Esophagus squamous epithelium (tissue), 5 donors: Measurements from ENCODE around the gene PADI2. TPM values are rescaled to one million over a fixed set of nuclear protein-coding genes. Genes with fewer than 3 reads are reported as not detected.

Source experiments
- DNase-seq: peaks from one replicate; lab custom pipeline; 2025; lab: John Stamatoyannopoulos, UW
- H3K27ac ChIP-seq, 4 donors: fragments of 200-600 bp; sonication (generic); one replicate each; pipeline ENCODE4 v1.5.1; 2016 to 2019; ENCODE audit warnings: mild to moderate bottlenecking in 1 of 4
- H3K27me3 ChIP-seq, 4 donors: fragments of 200-600 bp; sonication (generic); 1 replicate in 3 of 4; 2 replicates in 1 of 4; pipeline versions ENCODE4 v1.5.1 to v1.6.0; 2017 to 2021; ENCODE audit warnings: antibody characterized with exemption in 1 of 4
- H3K36me3 ChIP-seq, 3 donors: fragments of 200-600 bp; sonication (generic); one replicate each; pipeline ENCODE4 v1.5.1; 2016 to 2019
- H3K4me1 ChIP-seq, 3 donors: fragments of 200-600 bp; sonication (generic); one replicate each; pipeline ENCODE4 v1.5.1; 2017 to 2019
- H3K4me3 ChIP-seq, 4 donors: fragments of 200-600 bp; sonication (generic); 1 replicate in 3 of 4; 2 replicates in 1 of 4; pipeline ENCODE4 v1.5.1; 2016 to 2019; ENCODE audit warnings: mild to moderate bottlenecking in 2 of 4, moderate library complexity in 1 of 4
- H3K9me3 ChIP-seq, 3 donors: fragments of 200-600 bp; sonication (generic); one replicate each; pipeline ENCODE4 v1.5.1; 2016 to 2019
- POLR2A ChIP-seq, 4 donors: fragments of 450-650 bp; IDR thresholded peaks; one replicate each; pipeline ENCODE4 v1.6.1; 2017; ENCODE audit warnings: antibody characterized with exemption in 4 of 4, mild to moderate bottlenecking in 4 of 4, moderate library complexity in 3 of 4
- WGBS, 2 donors: methylation state at CpG; one replicate each; pipeline ENCODE4 v1.1.5; 2018; 5-methylcytosine and 5-hydroxymethylcytosine counted together
- intact Hi-C: fragments of 100-400 bp; cut with DNase I; formaldehyde crosslinking; loops from one replicate; pipeline ENCODE4 v1.15.0; 2022
- total RNA-seq, 4 donors: library from RNA; depleted of rRNA; stranded (reverse); fragments of >200 nt; gene quantifications; one replicate each; pipeline ENCODE4 v1.1.0, GENCODE V29; 2016
- TF ChIP-seq, protein P1 (sequence below), 6 experiments: fragments of 450-650 bp in 4 of 6; fragments of 200-600 bp in 2 of 6; sonication (generic) in 2 of 6; IDR thresholded peaks; one replicate each; pipeline ENCODE4 v1.5.1; 2016 to 2019; ENCODE audit warnings: antibody characterized with exemption in 6 of 6, mild to moderate bottlenecking in 4 of 6, moderate library complexity in 4 of 6
- donor health status: DM: yes; HTN: yes; CAD: no.

The PADI2 gene
- total RNA-seq, 4 donors from 2014 or later: 0.57 to 2.1 (median 1.1) TPM

- H3K4me1 ChIP-seq: no peaks in the 10 kb centered on the region
- no peaks in the 10 kb centered on the region for H3K27me3 ChIP-seq
- H3K9me3 ChIP-seq: peaks cover 0 to 10% (median 5%) of the 10 kb centered on the region in 3 donors
- intact Hi-C loops: loop anchor here (10.0 kb wide), 1 partner anchor 175 kb away; the partner anchor contains the start of gene PADI3
- H3K27ac ChIP-seq: no peak overlapping the region
- WGBS, 2 donors: 74 to 96% methylated on average over 2 to 4 of the region's 6 CpGs
- H3K4me3 ChIP-seq: no peak overlapping the region
- no peaks in the 10 kb centered on the region for H3K36me3 ChIP-seq
- no peak for DNase-seq
- TF ChIP-seq, protein P1, sequence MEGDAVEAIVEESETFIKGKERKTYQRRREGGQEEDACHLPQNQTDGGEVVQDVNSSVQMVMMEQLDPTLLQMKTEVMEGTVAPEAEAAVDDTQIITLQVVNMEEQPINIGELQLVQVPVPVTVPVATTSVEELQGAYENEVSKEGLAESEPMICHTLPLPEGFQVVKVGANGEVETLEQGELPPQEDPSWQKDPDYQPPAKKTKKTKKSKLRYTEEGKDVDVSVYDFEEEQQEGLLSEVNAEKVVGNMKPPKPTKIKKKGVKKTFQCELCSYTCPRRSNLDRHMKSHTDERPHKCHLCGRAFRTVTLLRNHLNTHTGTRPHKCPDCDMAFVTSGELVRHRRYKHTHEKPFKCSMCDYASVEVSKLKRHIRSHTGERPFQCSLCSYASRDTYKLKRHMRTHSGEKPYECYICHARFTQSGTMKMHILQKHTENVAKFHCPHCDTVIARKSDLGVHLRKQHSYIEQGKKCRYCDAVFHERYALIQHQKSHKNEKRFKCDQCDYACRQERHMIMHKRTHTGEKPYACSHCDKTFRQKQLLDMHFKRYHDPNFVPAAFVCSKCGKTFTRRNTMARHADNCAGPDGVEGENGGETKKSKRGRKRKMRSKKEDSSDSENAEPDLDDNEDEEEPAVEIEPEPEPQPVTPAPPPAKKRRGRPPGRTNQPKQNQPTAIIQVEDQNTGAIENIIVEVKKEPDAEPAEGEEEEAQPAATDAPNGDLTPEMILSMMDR (IDR thresholded peaks at IDR 0.05): no peak
- TF ChIP-seq POLR2A (IDR thresholded peaks at IDR 0.05): no peak
These were observed 49.6 kb downstream of the PADI2 start for GRCh38 chr1:17069452-17070162.

DNA sequence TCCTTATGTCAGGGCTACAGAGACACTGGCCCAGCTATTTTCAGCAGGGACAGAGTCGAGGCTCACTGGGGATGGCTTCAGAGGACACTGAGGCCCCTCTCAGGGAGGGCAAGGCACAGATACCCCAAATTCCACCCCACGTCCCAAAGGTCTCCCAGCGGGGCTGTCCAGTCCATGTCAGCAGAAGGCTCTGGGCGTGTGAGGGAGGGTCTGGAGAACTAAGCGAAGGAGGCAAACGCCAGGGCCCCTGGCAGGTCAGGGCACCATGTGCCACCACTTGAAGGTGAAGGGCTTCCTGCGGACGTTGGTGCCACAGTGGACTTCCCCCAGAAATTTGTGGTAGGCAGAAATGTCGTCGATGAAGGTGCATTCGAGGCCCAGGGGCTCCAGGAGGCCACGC lies 50.5 kb downstream of the PADI2 start:
- WGBS, 2 donors: 74% methylated on average over 8 of the region's 12 CpGs; no CpG with 5 or more reads in 1 of the 2 donors

GRCh38 chr1:17067465-17068240 lies 51.6 kb downstream of the PADI2 start:
- Histone ChIP-seq H3K27me3 (no peaks in the 10 kb centered on the region), H3K27ac (no peak overlapping the region), H3K4me1 (peaks cover 0 to 4% (median 0%) of the 10 kb centered on the region in 3 donors), H3K9me3 (peaks cover 0 to 10% (median 5%) of the 10 kb centered on the region in 3 donors), H3K4me3 (no peak overlapping the region), H3K36me3 (no peaks in the 10 kb centered on the region)
- 61 to 74% methylated on average over 8 to 10 of the region's 10 CpGs for WGBS, 2 donors
- TF ChIP-seq, protein P1 (IDR thresholded peaks at IDR 0.05): no peak
- TF ChIP-seq POLR2A (IDR thresholded peaks at IDR 0.05): no peak
- intact Hi-C loops: loop anchor here (10.0 kb wide), 1 partner anchor 177 kb away; the partner anchor contains the start of gene PADI3
- no peak for DNase-seq

More for the DNA sequence above, 50.5 kb downstream of the PADI2 start:
- Histone ChIP-seq H3K36me3 (no peaks in the 10 kb centered on the region), H3K4me3 (no peak overlapping the region), H3K27me3 (no peaks in the 10 kb centered on the region), H3K9me3 (peaks cover 0 to 10% (median 5%) of the 10 kb centered on the region in 3 donors), H3K27ac (no peak overlapping the region), H3K4me1 (peaks cover 0 to 4% (median 0%) of the 10 kb centered on the region in 3 donors)
- intact Hi-C loops: loop anchor here (10.0 kb wide), 1 partner anchor 176 kb away; the partner anchor contains the start of gene PADI3
- TF ChIP-seq, protein P1 (IDR thresholded peaks at IDR 0.05): no peak
- no peak for TF ChIP-seq POLR2A (IDR thresholded peaks at IDR 0.05)
- DNase-seq: no peak

DNA sequence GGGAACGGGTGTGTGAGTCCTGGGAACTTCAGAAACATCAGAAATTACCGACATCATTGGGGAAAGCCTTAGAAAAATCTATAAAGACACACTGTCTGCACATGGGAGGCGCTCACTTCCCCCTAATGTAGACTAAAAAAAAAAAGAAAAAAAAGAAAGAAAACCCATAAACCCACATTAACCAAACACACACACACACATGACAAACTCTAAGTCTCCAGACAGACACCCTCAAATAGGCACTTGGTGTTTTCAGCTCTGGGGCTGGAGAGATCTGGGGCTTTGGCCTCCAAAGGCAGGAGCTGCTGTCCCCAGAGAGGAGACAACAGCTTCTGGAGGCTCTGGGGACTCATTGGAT lies 52.2 kb downstream of the PADI2 start:
- no peaks in the 10 kb centered on the region for H3K27me3 ChIP-seq
- H3K4me1 ChIP-seq: peaks cover 0 to 4% (median 0%) of the 10 kb centered on the region in 3 donors
- H3K27ac ChIP-seq: no peak overlapping the region
- no peak overlapping the region for H3K4me3 ChIP-seq
- H3K36me3 ChIP-seq: no peaks in the 10 kb centered on the region
- intact Hi-C loops: loop anchor here (10.0 kb wide), 1 partner anchor 178 kb away; the partner anchor contains the start of gene PADI3
- DNase-seq: no peak
- 62 to 74% methylated on average over 3 of the region's 3 CpGs for WGBS, 2 donors
- no peak for TF ChIP-seq POLR2A (IDR thresholded peaks at IDR 0.05)
- TF ChIP-seq, protein P1 (IDR thresholded peaks at IDR 0.05): no peak
- peaks cover 0 to 10% (median 5%) of the 10 kb centered on the region in 3 donors for H3K9me3 ChIP-seq
